HG02852 (cell line): ENCODE results near the gene OPCML.

Experiments
- ATAC-seq: cut with Tn5 transposase; IDR thresholded peaks from one replicate; pipeline ENCODE4 v1.9.1; 2021; ENCODE audit warnings: mild to moderate bottlenecking, moderate library complexity; ENCODE audit not compliant: unreplicated experiment

The OPCML gene

GRCh38 chr11:132831272-132831671, 701.0 kb downstream of the OPCML start:
- ATAC-seq, result no peak

GRCh38 chr11:132824642-132825041, 707.7 kb downstream of the OPCML start:
- ATAC-seq, result no peak

GRCh38 chr11:132822276-132822675, 710.0 kb downstream of the OPCML start:
- ATAC-seq, result no peak

- ATAC-seq, result no peak
Measured at GRCh38 chr11:132821499-132821898, 710.8 kb downstream of the OPCML start.

- ATAC-seq, result no peak
Measured at GRCh38 chr11:132821014-132821413, 711.3 kb downstream of the OPCML start.

GRCh38 chr11:132818951-132819350, 713.4 kb downstream of the OPCML start:
- no peak for ATAC-seq

- no peak for ATAC-seq
Measured at GRCh38 chr11:132817387-132817786, 714.9 kb downstream of the OPCML start.

- ATAC-seq, result no peak
Measured at GRCh38 chr11:132814410-132814809, 717.9 kb downstream of the OPCML start.

- no peak for ATAC-seq
Measured at GRCh38 chr11:132811649-132812048, 720.7 kb downstream of the OPCML start.

GRCh38 chr11:132809070-132809469, 723.2 kb downstream of the OPCML start:
- no peak for ATAC-seq

GRCh38 chr11:132804258-132804657, 728.0 kb downstream of the OPCML start:
- no peak for ATAC-seq

- ATAC-seq, result no peak
Measured at GRCh38 chr11:132803436-132803835, 728.9 kb downstream of the OPCML start.

GRCh38 chr11:132802947-132803346, 729.4 kb downstream of the OPCML start:
- ATAC-seq, result no peak

GRCh38 chr11:132793831-132794230, 738.5 kb downstream of the OPCML start:
- no peak for ATAC-seq

GRCh38 chr11:132792341-132793140, 739.8 kb downstream of the OPCML start:
- no peak for ATAC-seq

GRCh38 chr11:132790971-132791370, 741.3 kb downstream of the OPCML start:
- no peak for ATAC-seq

GRCh38 chr11:132790466-132790865, 741.8 kb downstream of the OPCML start:
- no peak for ATAC-seq

GRCh38 chr11:132788816-132789325, 743.4 kb downstream of the OPCML start:
- no peak for ATAC-seq

GRCh38 chr11:132785878-132786277, 746.4 kb downstream of the OPCML start:
- no peak for ATAC-seq

- ATAC-seq, result no peak
Measured at GRCh38 chr11:132784441-132784840, 747.9 kb downstream of the OPCML start.

GRCh38 chr11:132782102-132782501, 750.2 kb downstream of the OPCML start:
- ATAC-seq, result no peak

- ATAC-seq, result no peak
Measured at GRCh38 chr11:132780046-132780445, 752.3 kb downstream of the OPCML start.

- no peak for ATAC-seq
Measured at GRCh38 chr11:132779497-132779896, 752.8 kb downstream of the OPCML start.
